Measurements from ENCODE around the gene ZFYVE19. TPM values are rescaled to one million over a fixed set of nuclear protein-coding genes. Genes with fewer than 3 reads are reported as not detected.

The ZFYVE19 gene, protein sequence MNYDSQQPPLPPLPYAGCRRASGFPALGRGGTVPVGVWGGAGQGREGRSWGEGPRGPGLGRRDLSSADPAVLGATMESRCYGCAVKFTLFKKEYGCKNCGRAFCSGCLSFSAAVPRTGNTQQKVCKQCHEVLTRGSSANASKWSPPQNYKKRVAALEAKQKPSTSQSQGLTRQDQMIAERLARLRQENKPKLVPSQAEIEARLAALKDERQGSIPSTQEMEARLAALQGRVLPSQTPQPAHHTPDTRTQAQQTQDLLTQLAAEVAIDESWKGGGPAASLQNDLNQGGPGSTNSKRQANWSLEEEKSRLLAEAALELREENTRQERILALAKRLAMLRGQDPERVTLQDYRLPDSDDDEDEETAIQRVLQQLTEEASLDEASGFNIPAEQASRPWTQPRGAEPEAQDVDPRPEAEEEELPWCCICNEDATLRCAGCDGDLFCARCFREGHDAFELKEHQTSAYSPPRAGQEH
- 32.6 and 33.1 TPM in 2 replicates for total RNA-seq (2021)
- Bru-seq, nascent RNA: percentile 53 among the genes with signal in this experiment
- percentile 73 among the genes with signal in this experiment for BruChase-seq, experiment 1, labeled RNA remaining after a 2-hour chase
- percentile 72 among the genes with signal in this experiment for BruChase-seq, experiment 2, labeled RNA remaining after a 6-hour chase
- long read RNA-seq, transcript ZFYVE19-203 (11 exons, 2,775 nt): major isoform, 17 of 41 reads
- long read RNA-seq, partial matches to known transcripts: 13 of 41 reads
- long read RNA-seq, other reads (novel, unspliced or antisense): 8 of 41 reads

DNA sequence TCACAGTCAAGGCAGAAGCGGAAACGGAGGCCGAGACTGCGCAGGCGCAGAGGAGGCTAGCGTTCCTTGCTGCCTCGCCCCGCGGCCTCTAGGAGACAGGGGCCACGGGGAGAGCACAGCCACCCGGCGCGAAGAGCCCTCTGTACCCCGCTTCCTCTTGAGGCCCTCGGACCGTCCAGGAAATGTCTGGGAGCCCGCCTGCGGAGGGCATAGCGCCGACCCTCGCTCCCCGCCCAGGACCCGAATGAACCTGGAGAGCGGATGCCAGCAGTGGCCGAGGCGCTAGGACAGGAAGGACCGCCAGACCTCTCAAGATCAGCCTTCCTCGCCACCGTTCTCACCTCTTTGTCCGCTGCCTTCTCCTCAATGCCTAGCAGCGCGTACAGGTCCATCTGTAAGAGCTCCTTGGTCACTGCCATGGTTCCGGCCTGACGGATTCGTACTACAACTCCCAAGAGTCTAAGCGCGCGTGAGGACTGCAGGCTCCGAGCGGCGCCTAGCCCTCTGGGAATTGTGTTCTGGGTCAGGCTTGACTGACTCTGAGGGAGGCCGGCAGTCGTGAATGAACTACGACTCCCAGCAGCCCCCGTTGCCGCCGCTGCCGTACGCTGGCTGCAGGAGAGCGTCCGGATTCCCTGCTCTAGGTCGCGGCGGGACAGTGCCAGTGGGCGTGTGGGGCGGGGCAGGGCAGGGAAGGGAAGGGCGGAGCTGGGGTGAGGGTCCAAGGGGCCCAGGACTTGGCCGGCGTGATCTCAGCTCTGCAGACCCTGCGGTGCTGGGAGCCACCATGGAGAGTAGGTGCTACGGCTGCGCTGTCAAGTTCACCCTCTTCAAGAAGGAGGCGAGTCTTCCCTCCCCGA lies at the start of gene ZFYVE19, which contains the start of gene DNAJC17:
TSS of gene ZFYVE19 (plus strand) at position 62 of the 860 bp plus-strand sequence. CDS start at position 563, 501 bp downstream.
TSS of gene DNAJC17 (minus strand) at position 446 of the 860 bp plus-strand sequence. CDS start at position 419, 27 bp downstream.
- Histone ChIP-seq H3K4me2 (peak within 1 kb of the TSS; percentile 100), H3K9me2 (ENCODE audit: insufficient read depth) (no peaks in the 10 kb centered on the region), H3K27me3 (ENCODE audit: insufficient read depth, low read depth) (no peaks in the 10 kb centered on the region), H3K9me3 (ENCODE audit: insufficient read depth, low read depth) (no peaks in the 10 kb centered on the region), H4K20me1 (ENCODE audit: insufficient read depth) (no peaks in the 10 kb centered on the region), H3K79me2 (ENCODE audit: low read depth) (peaks cover 19% of the 10 kb centered on the region), H3K27ac (peak within 1 kb of the TSS; percentile 72), H3K4me1 (replicated peaks; ENCODE audit: insufficient read depth) (peaks cover 9% of the 10 kb centered on the region; the same call in 1 of the 2 replicates), H3K4me3 (peak within 1 kb of the TSS; percentile 99), H3F3A (ENCODE audit: insufficient read depth, low read depth) (peaks cover 4% of the 10 kb centered on the region; the same call in 1 of the 2 replicates), H2AFZ (peak within 1 kb of the TSS; percentile 100), H3K36me3 (ENCODE audit: low read depth) (no peaks in the 10 kb centered on the region)
- BruUV-seq (replicated peaks): no TSS peak
- POLR2A ChIA-PET (ENCODE audit: unreplicated experiment): interaction anchor here (0.5 to 0.9 kb wide), 6 partner anchors 11 to 1316 kb away, joined by 4 to 11 read pairs (median 6); no protein-coding TSS in a partner anchor
- no peak for TF ChIP-seq EZH2 (IDR thresholded peaks at IDR 0.05; ENCODE audit: low read depth)
- TF ChIP-seq, protein P1, sequence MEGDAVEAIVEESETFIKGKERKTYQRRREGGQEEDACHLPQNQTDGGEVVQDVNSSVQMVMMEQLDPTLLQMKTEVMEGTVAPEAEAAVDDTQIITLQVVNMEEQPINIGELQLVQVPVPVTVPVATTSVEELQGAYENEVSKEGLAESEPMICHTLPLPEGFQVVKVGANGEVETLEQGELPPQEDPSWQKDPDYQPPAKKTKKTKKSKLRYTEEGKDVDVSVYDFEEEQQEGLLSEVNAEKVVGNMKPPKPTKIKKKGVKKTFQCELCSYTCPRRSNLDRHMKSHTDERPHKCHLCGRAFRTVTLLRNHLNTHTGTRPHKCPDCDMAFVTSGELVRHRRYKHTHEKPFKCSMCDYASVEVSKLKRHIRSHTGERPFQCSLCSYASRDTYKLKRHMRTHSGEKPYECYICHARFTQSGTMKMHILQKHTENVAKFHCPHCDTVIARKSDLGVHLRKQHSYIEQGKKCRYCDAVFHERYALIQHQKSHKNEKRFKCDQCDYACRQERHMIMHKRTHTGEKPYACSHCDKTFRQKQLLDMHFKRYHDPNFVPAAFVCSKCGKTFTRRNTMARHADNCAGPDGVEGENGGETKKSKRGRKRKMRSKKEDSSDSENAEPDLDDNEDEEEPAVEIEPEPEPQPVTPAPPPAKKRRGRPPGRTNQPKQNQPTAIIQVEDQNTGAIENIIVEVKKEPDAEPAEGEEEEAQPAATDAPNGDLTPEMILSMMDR (conservative IDR thresholded peaks at IDR 0.05): no peak
- CTCF ChIA-PET: interaction anchor here (0.6 kb wide), 1 partner anchor 50 kb away, joined by 8 read pairs; no protein-coding TSS in a partner anchor
- DNase-seq: peak; percentile 91 to 93
- intact Hi-C loops (cut with micrococcal nuclease; ENCODE audit: unreplicated experiment): loop anchor here (1.0 to 2.0 kb wide), 4 partner anchors 14 to 38 kb away; partner anchors contain the start of gene C15orf62

DNA sequence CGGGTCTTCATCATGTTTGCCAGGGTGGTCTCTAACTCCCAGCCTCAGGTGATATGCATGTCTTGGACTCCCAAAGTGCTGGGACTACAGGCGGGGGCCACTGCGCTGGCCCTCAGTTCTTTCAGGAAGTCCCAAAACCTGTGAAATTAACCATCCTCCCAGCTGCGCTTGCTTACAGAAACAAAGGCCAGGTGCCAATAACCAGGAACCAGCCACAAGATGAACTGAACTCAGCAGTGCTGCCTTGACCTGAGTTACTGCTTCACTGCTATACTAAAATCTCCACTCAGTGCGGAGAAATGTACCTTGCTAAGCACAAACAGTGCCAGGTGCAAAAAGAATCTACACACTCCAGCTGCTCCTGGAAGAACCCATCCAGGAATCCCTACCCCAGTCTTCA lies 46.9 kb upstream of the ZFYVE19 start:
- Histone ChIP-seq H3K9me3 (ENCODE audit: insufficient read depth, low read depth) (no peaks in the 10 kb centered on the region), H2AFZ (no peak overlapping the region), H3K27me3 (ENCODE audit: insufficient read depth, low read depth) (no peaks in the 10 kb centered on the region), H3K36me3 (ENCODE audit: low read depth) (no peaks in the 10 kb centered on the region), H3K4me1 (replicated peaks; ENCODE audit: insufficient read depth) (peaks cover 8% of the 10 kb centered on the region), H3F3A (ENCODE audit: insufficient read depth, low read depth) (peaks cover 3% of the 10 kb centered on the region), H3K9me2 (ENCODE audit: insufficient read depth) (no peaks in the 10 kb centered on the region), H3K79me2 (ENCODE audit: low read depth) (no peaks in the 10 kb centered on the region), H3K4me2 (no peak overlapping the region), H3K4me3 (no peak overlapping the region), H4K20me1 (ENCODE audit: insufficient read depth) (no peaks in the 10 kb centered on the region), H3K27ac (no peak overlapping the region)
- CTCF ChIA-PET: no interaction called here
- no peak for TF ChIP-seq EZH2 (IDR thresholded peaks at IDR 0.05; ENCODE audit: low read depth)
- TF ChIP-seq, protein P1 (conservative IDR thresholded peaks at IDR 0.05): no peak
- no TSS peak for BruUV-seq (replicated peaks)
- DNase-seq: no peak
- intact Hi-C loops (cut with micrococcal nuclease; ENCODE audit: unreplicated experiment): no loop called here
- POLR2A ChIA-PET (ENCODE audit: unreplicated experiment): no interaction called here
